GM11168 (cell line): ENCODE measurements around the gene GPX2.

Experiments used
- in situ Hi-C: fragments of 300-500 bp; cut with MboI; formaldehyde crosslinking; loops from one replicate; pipeline ENCODE4 v1.12.0; 2022; ENCODE audit warnings: low sequenced_read_pairs; ENCODE audit not compliant: unreplicated experiment

GPX2 gene

DNA sequence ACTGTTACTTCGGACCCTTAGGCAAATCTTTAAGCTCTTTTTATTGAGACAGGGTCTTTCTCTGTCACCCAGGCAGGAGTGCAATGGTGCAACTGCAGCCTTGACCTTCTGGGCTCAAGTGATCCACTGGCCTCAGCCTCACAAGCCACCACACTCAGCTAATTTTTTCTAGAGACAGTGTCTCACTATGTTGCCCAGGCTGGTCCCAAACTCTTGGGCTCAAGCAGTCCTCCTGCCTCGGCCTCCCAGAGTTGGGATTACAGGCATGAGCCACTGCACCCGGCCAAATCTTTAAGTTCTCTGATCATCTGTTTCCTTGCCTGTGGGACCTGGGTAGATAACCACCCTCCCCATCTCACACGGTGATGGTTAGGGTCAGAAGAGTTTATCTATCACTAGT is 2.3 kb upstream of the GPX2 start:
- in situ Hi-C loops = no loop called here

DNA sequence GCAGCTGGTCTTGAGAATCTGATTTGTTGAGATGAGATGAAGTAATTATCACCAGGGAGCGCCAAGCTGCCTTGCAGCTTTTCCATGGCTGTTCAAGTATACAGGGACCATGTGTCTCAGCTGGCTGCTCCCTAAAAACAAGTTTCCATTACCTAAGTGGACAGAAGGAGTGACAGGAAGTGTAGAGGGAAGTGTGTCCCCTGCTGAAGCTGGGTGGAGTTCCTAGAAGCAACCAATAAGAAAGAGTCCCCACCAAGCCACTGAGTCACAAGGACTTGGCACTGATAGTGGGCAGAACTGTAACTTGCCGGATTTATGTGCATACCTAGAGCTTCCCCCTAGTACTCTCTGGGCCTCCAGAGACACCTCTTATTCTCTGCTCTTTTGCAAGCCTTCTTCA is 1.5 kb upstream of the GPX2 start:
- in situ Hi-C loops = no loop called here

DNA sequence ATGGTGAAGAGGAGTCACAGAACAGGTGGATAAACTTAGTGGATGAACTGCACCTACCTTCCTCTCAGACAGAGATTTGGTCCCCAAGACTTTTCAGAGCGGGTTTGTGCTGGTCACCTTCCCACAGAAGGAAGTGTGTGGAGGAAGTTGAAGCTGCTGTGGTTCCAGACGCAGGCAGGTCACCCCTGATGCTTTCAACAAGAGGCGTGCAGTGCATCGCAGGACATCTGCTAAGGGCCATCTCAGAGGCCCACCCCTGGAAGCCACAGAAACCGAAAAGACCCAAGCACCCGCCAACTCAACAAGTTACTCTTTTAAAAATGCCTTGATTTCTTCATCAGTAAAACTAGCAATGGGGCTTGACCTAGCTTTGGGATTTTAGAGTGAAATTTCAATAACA is 1.0 kb upstream of the GPX2 start:
- in situ Hi-C loops = no loop called here

DNA sequence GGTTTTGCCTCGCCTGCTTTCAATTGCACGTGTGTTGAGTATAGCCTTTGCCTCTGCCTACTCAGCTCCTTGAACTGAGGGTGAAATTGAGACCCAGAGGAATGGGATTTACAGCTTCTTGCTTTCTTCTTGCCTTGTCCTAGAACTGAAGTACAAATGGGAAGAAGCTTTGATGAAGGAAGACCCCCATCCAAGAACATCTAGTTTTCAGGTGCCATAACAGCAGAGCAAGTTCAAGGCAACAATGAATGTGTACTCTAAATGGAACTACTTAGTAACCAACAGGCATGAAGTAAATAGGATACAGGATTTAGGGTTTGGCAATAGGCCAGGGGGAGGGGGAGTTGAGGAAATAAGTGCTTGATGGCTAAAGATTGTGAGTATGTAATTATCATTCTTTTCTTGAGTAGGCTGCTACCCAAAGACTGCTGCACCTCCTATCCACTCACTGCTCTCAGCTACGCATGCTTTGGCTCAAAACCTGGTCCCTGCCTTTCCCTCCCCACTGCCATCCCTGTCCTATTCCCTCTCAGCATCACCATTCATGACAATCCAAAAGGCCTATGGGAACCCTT is 2.1 kb downstream of the GPX2 start:
- in situ Hi-C loops = no loop called here

DNA sequence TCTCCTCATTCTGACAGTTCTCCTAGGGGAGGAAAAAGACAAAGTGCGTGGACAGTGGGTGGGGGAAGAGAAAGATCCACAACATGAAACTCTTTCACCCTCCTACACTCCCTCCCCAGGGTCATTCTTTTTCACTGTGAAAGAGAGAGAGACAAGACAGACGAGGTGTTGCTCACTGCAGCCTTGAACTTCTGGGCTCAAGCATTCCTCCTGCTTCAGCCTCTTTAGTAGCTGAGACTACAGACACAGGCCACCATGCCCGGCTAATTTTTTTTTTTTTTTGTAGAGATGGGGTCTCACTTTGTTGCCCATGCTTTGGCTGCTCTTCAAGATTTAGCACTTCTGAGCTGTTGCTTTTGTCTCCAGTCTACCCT is 2.7 kb downstream of the GPX2 start:
- in situ Hi-C loops = no loop called here

DNA sequence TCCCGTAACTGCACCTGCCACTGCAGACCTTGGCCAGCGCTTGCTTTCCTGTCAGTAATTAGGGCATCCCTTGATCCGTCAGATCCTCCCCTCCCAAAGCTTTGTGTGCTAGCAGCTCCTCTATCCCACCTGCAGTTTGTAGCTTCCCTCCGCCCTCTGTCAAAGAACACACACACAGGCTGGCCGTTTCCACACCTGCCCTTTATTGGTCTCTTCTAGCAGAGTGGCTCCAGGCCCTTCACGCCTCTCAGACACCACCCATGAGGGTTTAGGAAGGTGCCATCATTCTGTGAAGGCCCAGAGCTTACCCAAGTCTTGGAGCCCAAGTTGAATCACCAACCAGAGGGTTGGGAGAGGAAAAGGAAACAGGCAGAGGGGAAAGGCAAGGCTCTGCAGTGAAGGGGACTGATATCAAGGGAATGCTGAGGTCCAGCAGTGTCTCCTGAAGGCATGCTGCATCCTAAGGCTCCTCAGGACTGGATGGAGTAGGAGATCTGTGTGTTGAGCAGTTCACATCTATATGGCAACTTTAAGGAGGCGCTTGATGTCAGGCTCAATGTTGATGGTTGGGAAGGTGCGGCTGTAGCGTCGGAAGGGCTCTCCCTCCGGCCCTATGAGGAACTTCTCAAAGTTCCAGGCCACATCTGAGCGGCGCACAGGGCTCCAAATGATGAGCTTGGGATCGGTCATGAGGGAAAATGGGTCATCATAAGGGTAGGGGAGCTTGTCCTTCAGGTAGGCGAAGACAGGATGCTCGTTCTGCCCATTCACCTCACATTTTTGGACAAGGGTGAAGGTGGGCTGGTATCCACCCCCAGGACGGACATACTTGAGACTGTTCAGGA is 3.4 kb downstream of the GPX2 start:
- in situ Hi-C loops = no loop called here

DNA sequence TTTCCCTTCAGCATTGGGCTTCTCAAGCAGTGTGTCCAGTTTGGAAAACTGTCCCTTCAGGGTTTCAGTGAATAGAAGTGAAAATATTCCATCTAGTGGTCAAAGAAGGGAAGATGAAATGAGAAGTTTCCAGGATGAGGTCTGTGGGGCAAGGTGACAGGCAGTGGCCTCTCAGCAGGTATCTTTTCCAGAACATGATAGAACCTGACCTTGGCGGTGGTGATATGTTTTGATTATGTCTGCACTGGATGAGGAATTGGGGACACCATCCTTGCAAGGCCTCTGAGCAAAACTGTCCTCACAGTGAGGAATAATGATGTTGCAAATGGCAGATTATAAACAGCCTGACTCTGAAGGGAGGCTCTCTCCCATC is 4.7 kb downstream of the GPX2 start:
- in situ Hi-C loops = no loop called here

DNA sequence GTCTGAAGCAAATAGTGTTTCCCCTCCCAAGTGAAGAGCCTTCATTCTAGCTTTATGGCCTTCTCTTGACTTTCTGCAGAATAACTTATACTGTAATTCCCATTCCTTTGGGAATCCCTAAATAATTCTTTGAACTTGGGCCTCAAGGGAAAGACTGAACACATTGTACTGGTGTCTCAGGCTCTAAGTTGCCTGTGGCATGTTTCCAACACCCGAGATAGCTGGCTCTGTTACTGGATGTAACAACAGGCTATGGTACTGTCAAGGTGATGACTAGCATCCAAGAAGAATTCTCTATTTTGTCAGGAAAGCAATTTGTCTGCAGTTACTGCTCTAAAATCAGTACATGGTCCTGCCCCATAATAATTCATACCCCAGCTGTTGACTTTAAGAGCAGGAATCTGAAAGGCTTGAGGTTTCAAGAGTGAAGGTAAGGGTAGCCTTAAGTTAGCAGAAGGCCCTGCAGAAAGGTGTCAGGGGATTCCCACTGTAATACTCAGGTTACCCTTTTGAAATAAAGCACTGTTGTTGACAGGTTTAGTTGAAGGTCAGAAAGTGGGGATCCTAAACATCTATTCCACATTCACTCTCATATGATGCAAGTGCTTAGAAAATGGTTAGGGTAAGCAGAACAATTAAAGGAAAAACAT is 5.2 kb downstream of the GPX2 start:
- in situ Hi-C loops = no loop called here

DNA sequence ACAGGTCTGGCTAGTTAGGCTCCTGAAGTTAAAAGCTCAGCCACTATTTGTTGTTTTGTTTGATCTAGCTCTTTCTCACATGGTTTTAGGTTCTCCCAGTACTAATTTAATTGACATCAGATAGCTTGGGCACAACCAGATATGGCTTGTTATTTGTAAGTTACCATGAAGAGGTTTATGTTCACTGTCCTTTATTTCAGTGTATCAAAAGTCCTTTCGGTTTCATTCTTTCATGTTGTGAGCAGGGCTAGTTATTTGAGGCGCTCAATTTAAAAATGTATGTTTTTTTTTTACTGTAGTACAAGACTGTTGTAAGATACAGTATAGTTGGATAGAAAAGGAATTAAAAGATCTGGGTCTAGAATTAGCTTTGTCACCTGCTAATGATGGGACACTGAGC is 7.0 kb downstream of the GPX2 start:
- in situ Hi-C loops = no loop called here

DNA sequence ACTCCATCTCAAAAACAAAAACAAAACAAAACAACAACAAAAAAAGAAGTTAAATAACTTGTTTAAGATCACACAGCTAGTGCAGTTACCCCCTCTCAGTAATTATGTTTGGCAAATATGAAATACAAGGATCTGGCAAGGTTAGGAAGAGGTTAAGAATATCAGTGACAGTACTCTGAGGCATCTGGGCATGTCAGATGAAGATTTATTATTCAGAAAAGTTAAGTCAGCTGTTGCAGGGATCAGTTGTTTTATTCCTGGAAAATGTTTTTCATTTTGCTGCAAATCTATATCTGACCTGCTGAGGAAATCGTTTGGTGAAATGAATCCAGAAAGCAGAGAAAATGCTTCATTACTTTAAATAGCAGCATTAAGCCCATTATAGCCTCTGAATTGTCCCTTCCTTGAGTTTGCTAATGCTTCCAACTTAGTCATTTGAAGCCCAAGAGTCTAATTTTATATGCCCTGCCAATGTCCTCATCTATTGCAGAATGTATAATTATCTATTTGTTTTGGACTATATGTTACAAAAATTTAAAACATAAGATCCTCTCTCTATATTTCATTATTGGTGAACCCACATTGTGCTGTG is 8.1 kb downstream of the GPX2 start:
- in situ Hi-C loops = no loop called here

DNA sequence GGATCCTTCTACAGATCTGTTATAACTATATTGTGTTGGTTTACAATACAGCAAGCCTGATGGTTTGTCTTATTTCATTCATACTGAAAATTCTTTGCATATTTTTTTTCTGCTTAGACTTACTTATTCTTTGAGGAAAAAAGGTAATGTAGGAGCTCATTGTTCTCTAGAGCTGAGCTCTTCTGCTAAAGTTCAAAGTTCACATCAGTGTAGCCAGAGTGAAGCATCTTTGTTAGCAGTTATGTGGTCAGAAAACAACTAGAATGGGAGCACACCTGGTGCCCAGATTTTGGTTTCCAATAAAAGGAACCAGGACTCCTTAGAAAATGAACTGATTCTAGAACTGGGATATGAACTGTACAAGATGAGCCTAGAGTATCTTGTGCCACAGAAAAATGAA is 10.3 kb downstream of the GPX2 start:
- in situ Hi-C loops = no loop called here

DNA sequence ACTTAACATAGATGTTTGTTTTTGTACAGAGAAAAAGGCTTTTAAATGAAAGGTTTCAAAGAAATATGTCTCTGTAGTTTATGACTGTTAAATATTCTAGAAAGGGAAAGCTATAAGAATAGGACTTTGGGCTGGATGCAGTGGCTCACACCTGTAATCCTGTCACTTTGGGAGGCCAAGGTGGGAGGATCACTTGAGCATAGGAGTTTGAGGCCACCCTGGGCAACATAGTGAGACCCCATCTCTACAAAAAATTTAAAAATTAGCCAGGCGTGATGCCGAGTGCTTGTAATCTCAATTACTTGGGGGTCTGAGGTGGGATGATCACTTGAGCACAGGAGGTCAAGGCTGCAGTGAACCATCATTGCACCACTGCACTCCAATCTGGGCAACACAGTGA is 11.4 kb downstream of the GPX2 start:
- in situ Hi-C loops = no loop called here

DNA sequence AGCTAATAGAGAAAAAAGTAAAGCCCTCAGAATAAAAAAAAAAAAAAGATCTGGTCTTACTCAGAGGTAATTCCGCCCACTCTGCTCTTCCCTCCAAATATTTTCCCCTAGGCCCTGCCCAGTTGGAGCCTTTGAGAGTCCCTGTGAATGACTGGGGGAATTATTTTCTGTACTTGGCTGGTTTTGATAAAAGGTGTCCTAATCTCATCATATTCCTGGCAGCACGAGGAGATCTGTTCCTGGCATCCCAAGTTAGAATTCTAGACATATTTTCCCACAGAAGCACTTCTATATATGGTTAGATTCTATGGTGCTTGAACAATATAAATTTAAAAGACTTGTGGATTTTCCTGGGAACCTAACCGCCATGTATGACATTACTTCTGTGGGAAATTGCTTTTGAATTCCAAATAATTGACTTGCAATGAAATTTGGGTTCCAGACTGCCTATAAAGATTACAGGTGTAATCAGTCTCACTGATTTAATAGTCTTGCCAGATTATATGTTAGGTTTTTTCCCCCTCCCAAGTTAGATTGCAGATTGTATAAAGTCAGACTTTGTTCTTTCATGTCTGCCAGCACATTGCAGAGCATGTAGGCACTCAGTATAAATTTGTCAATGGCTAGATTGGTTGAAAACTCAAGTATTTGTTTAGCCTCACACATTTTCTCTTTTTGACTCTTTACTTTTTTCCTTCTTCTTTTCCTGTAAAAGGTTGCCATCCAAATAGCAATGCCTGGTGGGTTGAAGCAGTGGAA is 12.3 kb downstream of the GPX2 start:
- in situ Hi-C loops = no loop called here

DNA sequence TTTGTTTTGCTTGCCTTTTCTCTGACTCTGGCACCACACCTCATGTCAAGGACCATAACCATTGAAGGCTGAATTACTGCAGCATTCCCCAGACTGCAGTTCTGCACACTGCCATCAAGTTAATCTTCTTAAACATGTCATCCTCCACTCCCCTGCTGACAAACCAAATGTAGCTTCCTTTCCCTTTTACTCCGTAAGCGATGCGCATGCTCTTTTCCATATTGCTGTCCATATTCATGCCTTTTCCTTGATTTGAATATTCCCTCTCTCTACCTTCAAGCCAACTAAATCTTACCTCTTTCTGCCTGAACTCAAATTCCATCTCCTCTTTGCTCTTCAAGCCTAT is 13.6 kb downstream of the GPX2 start:
- in situ Hi-C loops = no loop called here

DNA sequence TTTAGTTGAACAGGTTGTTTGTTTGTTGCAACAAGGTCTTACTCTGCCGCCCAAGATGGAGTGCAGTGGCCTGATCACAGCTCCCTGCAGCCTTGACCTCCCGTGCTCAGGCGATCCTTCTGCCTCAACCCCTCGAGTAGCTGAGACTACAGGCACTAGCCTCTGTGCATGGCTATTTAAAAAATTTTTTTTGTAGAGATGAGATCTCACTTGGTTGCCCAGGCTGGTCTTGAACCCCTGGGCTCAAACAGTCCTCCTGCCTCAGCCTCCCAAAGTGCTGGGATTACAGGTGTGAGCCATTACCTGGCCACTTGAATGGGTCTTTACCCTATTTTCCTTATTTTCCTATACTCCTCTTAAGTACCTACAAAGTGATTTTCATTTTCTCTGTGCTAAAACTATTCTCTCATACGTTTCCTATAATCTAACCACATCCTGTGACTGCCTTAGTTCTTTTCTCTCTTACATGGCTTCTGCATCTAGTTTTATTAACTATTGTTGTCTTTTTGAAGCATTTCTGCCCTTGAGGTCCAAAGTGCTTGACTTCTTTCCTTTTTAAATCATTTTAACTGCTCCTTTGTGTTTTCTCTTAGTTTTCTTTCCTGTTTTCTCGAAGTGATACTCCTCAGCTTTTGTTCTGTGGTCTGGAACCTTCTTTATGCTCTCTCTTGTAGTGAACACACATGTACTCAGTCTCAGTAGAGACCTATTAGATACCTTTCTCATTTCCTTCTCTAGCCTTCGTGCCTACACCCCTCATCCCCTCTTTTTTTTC is 14.1 kb downstream of the GPX2 start:
- in situ Hi-C loops = no loop called here

DNA sequence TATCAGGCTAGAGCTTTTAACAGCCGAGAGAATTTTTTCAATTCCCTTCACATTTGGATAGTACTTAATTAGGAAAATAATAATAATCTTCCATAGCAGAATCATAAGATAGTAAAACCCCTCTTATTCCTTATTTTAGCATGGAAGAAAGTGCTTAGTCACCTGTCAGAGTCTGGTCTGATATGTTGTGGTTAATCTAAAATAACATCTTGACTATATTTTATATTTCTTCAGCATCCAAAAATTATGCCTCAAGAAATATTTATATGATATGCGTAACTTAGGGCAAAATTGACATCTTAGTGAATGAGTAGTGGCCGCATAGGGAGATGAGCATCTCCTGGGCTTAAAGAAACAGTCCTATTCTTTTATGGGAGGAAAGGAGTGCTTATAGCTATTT is 15.5 kb downstream of the GPX2 start:
- in situ Hi-C loops = no loop called here

DNA sequence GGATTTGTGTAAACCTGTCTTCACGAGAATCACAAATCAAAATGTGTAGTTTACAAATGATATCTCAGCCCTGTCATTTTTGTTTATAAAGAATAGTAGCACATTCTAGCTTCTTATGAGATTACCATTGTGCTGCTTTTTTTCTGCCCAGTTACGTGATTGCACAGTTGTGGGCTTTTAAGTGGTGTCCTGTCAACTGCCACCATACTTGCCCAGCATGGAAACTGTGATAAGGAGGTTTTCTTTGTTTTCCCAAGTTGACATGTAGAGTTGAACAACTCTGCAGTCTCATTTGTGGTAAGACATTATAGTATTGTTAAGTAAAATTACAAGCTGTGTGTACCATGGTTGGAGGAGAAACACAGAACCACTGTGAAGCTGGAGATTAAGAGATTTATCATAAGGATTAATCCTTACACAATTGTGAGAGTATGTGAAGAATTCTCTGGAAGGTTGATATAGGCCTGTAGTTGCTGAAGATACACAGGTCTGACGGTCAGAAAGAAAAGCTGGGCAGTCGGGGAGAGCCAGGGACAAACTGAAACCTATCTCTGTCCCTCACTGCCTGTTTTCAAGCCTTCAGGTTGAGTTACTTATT is 16.0 kb downstream of the GPX2 start:
- in situ Hi-C loops = no loop called here

DNA sequence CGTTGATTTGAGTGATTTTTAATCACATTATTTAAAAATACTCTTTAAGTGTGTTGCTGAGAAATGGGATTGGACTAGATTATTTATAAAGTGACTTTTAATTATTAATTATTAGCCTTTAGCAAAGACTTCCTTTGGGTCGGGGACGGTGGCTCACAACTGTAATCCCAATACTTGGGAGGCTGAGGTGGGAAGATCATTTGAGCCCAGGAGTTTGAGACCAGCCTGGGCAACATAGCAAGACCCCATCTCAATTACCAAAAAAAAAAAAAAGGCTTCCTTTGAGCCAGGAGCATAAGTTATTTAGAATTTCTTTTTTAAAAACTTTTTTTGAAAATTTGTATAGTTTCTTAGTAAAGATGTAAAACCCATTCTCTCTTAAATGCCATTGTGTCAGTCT is 19.5 kb downstream of the GPX2 start:
- in situ Hi-C loops = no loop called here

DNA sequence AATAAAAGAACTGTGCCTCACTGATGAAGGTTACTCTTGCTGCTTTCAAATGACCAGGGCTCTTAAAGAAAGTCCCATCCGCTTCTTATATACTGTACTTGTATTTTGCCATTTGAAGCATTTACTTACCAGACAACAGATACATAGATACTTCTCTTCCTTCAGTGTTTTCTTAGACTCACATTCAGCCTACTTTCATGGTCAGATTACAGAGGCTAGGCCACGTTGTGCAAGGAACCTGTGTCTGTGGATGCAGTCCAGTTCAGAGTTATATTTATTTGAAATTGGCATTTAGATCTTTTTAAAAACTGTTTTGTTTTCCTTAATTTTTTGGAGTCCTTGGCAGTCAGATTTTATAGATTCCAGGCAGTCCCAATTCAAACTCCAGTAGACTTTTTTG is 22.1 kb downstream of the GPX2 start:
- in situ Hi-C loops = no loop called here

DNA sequence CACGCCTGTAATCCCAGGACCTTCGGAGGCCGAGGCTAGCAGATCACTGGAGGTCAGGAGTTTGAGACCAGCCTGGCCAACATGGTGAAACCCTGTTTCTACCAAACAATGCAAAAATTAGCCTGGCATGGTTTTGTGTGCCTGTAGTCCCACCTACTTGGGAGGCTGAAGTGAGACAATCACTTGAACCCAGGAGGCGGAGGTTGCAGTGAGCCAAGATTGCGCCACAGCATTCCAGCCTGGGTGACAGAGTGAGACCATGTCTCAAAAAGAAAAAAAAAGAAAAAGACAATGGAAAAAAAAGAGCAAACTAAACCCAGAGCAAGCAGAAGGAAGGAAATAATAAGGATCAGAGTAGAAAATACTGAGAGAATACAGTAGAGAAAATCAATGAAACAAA is 22.9 kb downstream of the GPX2 start:
- in situ Hi-C loops = no loop called here
